ENCODE results near the gene TALDO1. TPM values are rescaled to one million over a fixed set of nuclear protein-coding genes. Genes with fewer than 3 reads are reported as not detected.

Gene TALDO1
- total RNA-seq, 1 donor from 2014 or later: 196 TPM

DNA sequence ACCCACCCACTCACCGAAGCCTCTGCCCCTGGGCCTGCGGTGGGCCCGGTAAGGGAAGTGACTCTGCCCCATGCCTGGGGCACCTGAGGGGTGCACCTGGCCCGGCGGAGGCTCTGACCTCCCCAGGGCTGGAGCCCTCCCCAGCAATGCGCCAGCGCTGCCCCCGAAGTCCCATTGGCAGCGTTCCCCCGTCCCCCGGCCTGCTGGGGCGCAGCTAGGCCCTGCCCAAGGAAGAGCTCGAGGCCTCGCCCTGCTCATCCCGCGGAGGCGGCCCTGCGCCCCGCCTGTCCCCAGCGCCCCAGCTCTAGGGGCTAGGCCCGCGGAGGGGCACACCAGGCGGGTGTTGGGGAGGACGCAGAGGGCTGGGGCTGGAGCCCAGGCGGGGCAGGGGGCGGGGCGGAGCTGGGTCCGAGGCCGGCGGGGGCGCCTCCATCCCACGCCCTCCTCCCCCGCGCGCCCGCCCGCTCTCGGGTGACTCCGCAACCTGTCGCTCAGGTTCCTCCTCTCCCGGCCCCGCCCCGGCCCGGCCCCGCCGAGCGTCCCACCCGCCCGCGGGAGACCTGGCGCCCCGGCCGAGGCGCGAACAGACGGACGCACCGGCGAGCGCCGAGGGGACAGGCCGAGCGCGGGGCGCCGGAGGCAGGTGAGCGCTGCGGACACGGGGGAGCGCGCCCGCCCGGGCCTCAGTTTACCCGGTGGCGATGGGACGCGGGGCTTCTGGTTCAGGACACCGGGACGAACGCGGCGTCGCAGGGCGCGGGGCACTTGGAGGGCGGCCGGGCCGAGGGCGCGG is 41.4 kb upstream of the TALDO1 start, which contains the start of gene EPS8L2:
EPS8L2 (plus strand) TSS at position 586 of the 793 bp plus-strand sequence. CDS start 3,177 bp downstream, outside the sequence.
- H3K36me3 ChIP-seq: no peaks in the 10 kb centered on the region
- ATAC-seq: peak; percentile 59
- DNase-seq: peak; percentile 89
- peaks cover 42% of the 10 kb centered on the region for H3K4me1 ChIP-seq
- H3K4me3 ChIP-seq: peak within 1 kb of the TSS; percentile 58
- H3K9me3 ChIP-seq: no peaks in the 10 kb centered on the region
- H3K27me3 ChIP-seq: peaks cover 14% of the 10 kb centered on the region
- TF ChIP-seq CTCF (IDR thresholded peaks at IDR 0.05): no peak
- peak within 1 kb of the TSS; percentile 74 for H3K27ac ChIP-seq
- intact Hi-C loops (cut with DNase I): no loop called here

- Histone ChIP-seq H3K4me3 (peak overlapping the region; percentile 58), H3K27ac (peak overlapping the region; percentile 71), H3K36me3 (no peaks in the 10 kb centered on the region), H3K9me3 (no peaks in the 10 kb centered on the region), H3K4me1 (peaks cover 42% of the 10 kb centered on the region), H3K27me3 (peaks cover 14% of the 10 kb centered on the region)
- ATAC-seq (no peak), DNase-seq (no peak)
- intact Hi-C loops (cut with DNase I): no loop called here
- no peak for TF ChIP-seq CTCF (IDR thresholded peaks at IDR 0.05)
Measured at GRCh38 chr11:706439-706956, 40.8 kb upstream of the TALDO1 start.

DNA sequence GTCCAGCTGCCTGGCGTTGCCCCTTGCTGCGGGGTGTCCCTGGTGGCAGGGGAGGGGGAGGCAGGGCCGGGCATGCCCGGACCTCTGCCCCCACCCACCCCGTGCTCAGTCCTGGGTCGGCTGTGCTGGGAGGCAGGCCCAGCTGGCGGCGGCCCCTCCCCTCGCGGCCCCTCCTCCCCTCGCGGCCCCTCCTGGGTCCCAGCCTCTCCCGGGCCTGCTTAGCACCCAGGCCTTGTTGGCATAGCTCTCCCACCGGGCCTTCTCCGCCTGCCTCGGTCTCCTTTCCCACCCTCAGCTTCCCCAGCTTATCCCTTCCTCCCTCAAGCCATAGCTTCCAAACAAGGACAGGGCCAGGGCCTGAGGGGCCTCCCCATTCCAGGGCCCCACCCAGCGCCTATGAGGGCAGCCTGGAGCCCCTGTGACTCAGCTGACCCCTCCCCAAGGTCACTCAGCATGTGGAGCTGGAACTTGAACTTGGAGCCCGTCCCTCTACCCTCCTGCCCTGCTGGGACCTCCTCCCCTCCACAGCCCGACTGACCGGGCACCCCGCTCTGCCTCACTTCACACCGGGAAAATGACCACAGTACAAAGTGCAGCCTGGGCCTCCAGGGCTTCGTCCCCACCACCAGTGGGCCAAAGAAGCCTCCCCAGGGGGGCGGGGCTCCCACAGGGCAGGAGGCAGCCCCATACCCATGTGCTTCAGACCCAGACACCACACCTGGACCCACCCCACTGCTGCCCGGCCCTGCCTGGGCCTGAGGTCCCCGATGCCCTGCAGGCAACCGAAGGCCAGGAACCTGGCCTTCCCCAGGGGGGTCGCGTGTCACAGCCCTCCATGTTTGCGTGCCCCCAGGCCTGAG is 40.1 kb upstream of the TALDO1 start:
- peak; percentile 84 for DNase-seq

GRCh38 chr11:707817-708420 is 39.3 kb upstream of the TALDO1 start:
- no peak for DNase-seq
- TF ChIP-seq CTCF (IDR thresholded peaks at IDR 0.05): no peak
- no peaks in the 10 kb centered on the region for H3K36me3 ChIP-seq
- peak; percentile 37 for ATAC-seq
- H3K4me3 ChIP-seq: peak overlapping the region; percentile 58
- intact Hi-C loops (cut with DNase I): no loop called here
- H3K4me1 ChIP-seq: peaks cover 31% of the 10 kb centered on the region
- peak overlapping the region; percentile 71 for H3K27ac ChIP-seq
- H3K27me3 ChIP-seq: peaks cover 14% of the 10 kb centered on the region
- no peaks in the 10 kb centered on the region for H3K9me3 ChIP-seq

More for the DNA sequence above, 40.1 kb upstream of the TALDO1 start:
- H3K4me1 ChIP-seq: peaks cover 38% of the 10 kb centered on the region
- TF ChIP-seq CTCF (IDR thresholded peaks at IDR 0.05): no peak
- H3K36me3 ChIP-seq: no peaks in the 10 kb centered on the region
- H3K27me3 ChIP-seq: peaks cover 14% of the 10 kb centered on the region
- no peaks in the 10 kb centered on the region for H3K9me3 ChIP-seq
- intact Hi-C loops (cut with DNase I): no loop called here
- H3K4me3 ChIP-seq: peak overlapping the region; percentile 58
- peak overlapping the region; percentile 71 for H3K27ac ChIP-seq
- ATAC-seq: peak; percentile 54

GRCh38 chr11:708511-708910 is 38.8 kb upstream of the TALDO1 start:
- Histone ChIP-seq H3K36me3 (no peaks in the 10 kb centered on the region), H3K9me3 (no peaks in the 10 kb centered on the region), H3K27ac (peak overlapping the region; percentile 58), H3K27me3 (peaks cover 14% of the 10 kb centered on the region), H3K4me3 (peak overlapping the region; percentile 58), H3K4me1 (peaks cover 26% of the 10 kb centered on the region)
- DNase-seq (no peak), ATAC-seq (no peak)
- intact Hi-C loops (cut with DNase I): no loop called here
- no peak for TF ChIP-seq CTCF (IDR thresholded peaks at IDR 0.05)
